WTC11 (cell line): Measurements from ENCODE around the gene SPTB.

Experiments used
- CREB1 ChIP-seq: sonication (generic); formaldehyde crosslinking; IDR thresholded peaks from 2 replicates; pipeline ENCODE4 v1.8.0; 2023; ENCODE audit warnings: mild to moderate bottlenecking, missing genetic modification reagents
- CTCF ChIP-seq: fragments of 200-600 bp; IDR thresholded peaks from 2 replicates; pipeline ENCODE4 v1.8.0; 2022; ENCODE audit warnings: antibody characterized with exemption
- E2F1 ChIP-seq: sonication (generic); formaldehyde crosslinking; IDR thresholded peaks from 2 replicates; pipeline ENCODE4 v1.8.0; 2022; ENCODE audit warnings: mild to moderate bottlenecking, missing genetic modification reagents
- FOXJ3 ChIP-seq: sonication (generic); formaldehyde crosslinking; IDR thresholded peaks from 2 replicates; pipeline ENCODE4 v1.9.0; 2021; ENCODE audit warnings: missing genetic modification reagents, mild to moderate bottlenecking, borderline replicate concordance
- GABPB1 ChIP-seq: sonication (generic); formaldehyde crosslinking; IDR thresholded peaks from 2 replicates; pipeline ENCODE4 v1.8.1; 2023; ENCODE audit warnings: mild to moderate bottlenecking, missing genetic modification reagents
- JUN ChIP-seq: sonication (generic); formaldehyde crosslinking; IDR thresholded peaks from 2 replicates; pipeline ENCODE4 v1.8.0; 2023; ENCODE audit warnings: mild to moderate bottlenecking, missing genetic modification reagents
- MXD4 ChIP-seq: fragments of 250-450 bp; sonication (Bioruptor Pico); IDR thresholded peaks from 2 replicates; pipeline ENCODE4 v1.8.0; 2021; ENCODE audit warnings: mild to moderate bottlenecking, moderate library complexity, borderline replicate concordance
- RELA ChIP-seq: sonication (generic); formaldehyde crosslinking; IDR thresholded peaks from 2 replicates; pipeline ENCODE4 v1.8.1; 2022; ENCODE audit warnings: missing genetic modification reagents, mild to moderate bottlenecking, borderline replicate concordance
- USF2 ChIP-seq: sonication (generic); formaldehyde crosslinking; IDR thresholded peaks from 2 replicates; pipeline ENCODE4 v1.8.1; 2023; ENCODE audit warnings: mild to moderate bottlenecking, missing genetic modification reagents, moderate library complexity
- TF ChIP-seq, protein P1 (sequence below): sonication (generic); formaldehyde crosslinking; conservative IDR thresholded peaks from 2 replicates; pipeline ENCODE4 v1.8.1; 2022; ENCODE audit warnings: mild to moderate bottlenecking, missing genetic modification reagents
- TF ChIP-seq, protein P2 (sequence below): sonication (generic); formaldehyde crosslinking; IDR thresholded peaks from 2 replicates; pipeline ENCODE4 v1.8.0; 2022; ENCODE audit warnings: mild to moderate bottlenecking, missing genetic modification reagents

GRCh38 chr14:64700894-64701293, 178.8 kb downstream of the SPTB start:
- no peak for TF ChIP-seq CTCF
- no peak for TF ChIP-seq USF2 (CRISPR knock-in tag)
- TF ChIP-seq FOXJ3 (CRISPR knock-in tag) = no peak
- TF ChIP-seq E2F1 (CRISPR knock-in tag) = no peak
- TF ChIP-seq MXD4 (CRISPR knock-in tag) = no peak
- no peak for TF ChIP-seq JUN (CRISPR knock-in tag)
- TF ChIP-seq CREB1 (CRISPR knock-in tag) = no peak
- TF ChIP-seq RELA = no peak
- no peak for TF ChIP-seq GABPB1 (CRISPR knock-in tag)
- TF ChIP-seq, protein P1, sequence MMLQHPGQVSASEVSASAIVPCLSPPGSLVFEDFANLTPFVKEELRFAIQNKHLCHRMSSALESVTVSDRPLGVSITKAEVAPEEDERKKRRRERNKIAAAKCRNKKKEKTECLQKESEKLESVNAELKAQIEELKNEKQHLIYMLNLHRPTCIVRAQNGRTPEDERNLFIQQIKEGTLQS (CRISPR knock-in tag) = no peak
- TF ChIP-seq, protein P2, sequence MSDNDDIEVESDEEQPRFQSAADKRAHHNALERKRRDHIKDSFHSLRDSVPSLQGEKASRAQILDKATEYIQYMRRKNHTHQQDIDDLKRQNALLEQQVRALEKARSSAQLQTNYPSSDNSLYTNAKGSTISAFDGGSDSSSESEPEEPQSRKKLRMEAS (CRISPR knock-in tag) = no peak
